Transverse colon (tissue), 1 donor: Measurements from ENCODE around the gene ALOX15.

Experiments
- EP300 ChIP-seq: sonication (generic); formaldehyde crosslinking; IDR thresholded peaks from one replicate; pipeline ENCODE4 v1.6.1; 2017; ENCODE audit warnings: antibody characterized with exemption, low read depth
- POLR2A ChIP-seq: fragments of 450-650 bp; IDR thresholded peaks from one replicate; pipeline ENCODE4 v1.6.1; 2016; ENCODE audit warnings: antibody characterized with exemption, mild to moderate bottlenecking, moderate library complexity

- TF ChIP-seq POLR2A (no peak), EP300 (no peak)
These were observed 14.7 kb downstream of the ALOX15 start for GRCh38 chr17:4626734-4627256.
